HG02885 (cell line): ENCODE data around the gene CSHL1.
"Not testable (repeated sequence)": the region's sequence is repeated elsewhere in the genome, so short reads cannot be mapped to it uniquely, and the experiment has no call there.

ENCODE experiments used
- ATAC-seq: cut with Tn5 transposase; IDR thresholded peaks from one replicate; pipeline ENCODE4 v1.9.1; 2021; ENCODE audit warnings: mild to moderate bottlenecking; ENCODE audit not compliant: unreplicated experiment, poor library complexity

CSHL1 gene

GRCh38 chr17:63941162-63941561 lies 30.1 kb upstream of the CSHL1 start:
- no peak for ATAC-seq

- ATAC-seq = no peak
These were observed 29.5 kb upstream of the CSHL1 start for GRCh38 chr17:63940584-63940983.

GRCh38 chr17:63939884-63940283 lies 28.8 kb upstream of the CSHL1 start:
- ATAC-seq = no peak

GRCh38 chr17:63939401-63939800 lies 28.3 kb upstream of the CSHL1 start:
- ATAC-seq = no peak

GRCh38 chr17:63937920-63938319 lies 26.9 kb upstream of the CSHL1 start:
- no peak for ATAC-seq

- ATAC-seq = no peak
These were observed 26.3 kb upstream of the CSHL1 start for GRCh38 chr17:63937319-63937718.

- no peak for ATAC-seq
These were observed 23.4 kb upstream of the CSHL1 start for GRCh38 chr17:63934183-63935112.

DNA sequence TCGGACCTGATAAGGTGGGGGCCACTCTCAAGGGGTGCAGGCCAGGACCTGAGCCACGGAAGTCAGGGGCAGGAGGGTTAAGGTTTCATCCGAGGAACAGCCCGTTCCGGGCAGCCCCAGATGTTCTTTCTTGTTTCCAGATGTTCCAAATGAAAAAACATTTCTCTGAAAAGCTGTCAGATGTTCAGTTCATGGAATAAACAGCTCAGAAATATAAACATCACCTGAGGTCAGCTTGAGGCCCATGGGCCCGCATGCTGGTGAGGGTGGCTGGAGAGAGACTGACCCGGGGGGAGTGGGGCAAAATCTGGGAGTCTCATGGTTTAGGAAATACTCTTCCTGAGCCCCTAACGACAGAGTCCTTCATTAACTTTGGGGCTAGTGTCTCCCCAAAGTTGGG lies 22.5 kb upstream of the CSHL1 start:
- ATAC-seq = no peak

- ATAC-seq = no peak
These were observed 21.7 kb upstream of the CSHL1 start for GRCh38 chr17:63932721-63933120.

- ATAC-seq = peak; percentile 78
These were observed 21.0 kb upstream of the CSHL1 start, which contains the start of gene CD79B for GRCh38 chr17:63931981-63932561. Gene CD79B (minus strand): TSS chr17:63932331. CDS start chr17:63932261, 70 bp downstream.

DNA sequence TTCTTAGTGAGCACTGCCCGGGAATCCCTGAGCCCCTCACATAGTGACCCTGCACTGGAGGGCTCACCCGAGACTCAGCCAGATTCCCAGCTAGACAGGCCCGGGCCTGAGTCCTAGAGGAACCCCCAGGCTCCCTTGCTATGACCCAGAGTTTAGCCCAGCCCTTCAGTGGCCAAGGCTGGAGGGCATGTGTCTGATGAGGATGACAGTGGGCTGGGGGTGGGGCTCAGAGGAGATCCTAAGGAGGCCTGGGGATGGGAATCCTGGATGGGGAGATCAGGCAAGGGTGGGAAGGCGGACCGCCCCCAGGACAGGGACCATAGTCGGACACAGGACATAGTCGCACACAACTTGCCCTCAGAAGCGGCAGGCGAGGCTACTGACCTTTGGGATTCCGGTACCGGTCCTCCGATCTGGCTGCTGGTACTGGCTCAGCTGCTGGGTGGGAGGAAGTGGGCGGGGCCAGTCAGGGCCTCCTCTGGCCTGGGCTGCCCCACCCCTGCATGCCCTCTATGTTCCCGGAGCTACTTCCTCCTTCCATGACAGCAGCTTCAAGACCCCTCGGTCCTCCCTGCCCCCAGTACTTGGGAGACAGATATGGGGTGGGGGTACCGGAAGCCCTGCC lies 20.0 kb upstream of the CSHL1 start:
- peak; percentile 56 for ATAC-seq

- ATAC-seq = no peak
These were observed 19.1 kb upstream of the CSHL1 start for GRCh38 chr17:63929860-63930766.

DNA sequence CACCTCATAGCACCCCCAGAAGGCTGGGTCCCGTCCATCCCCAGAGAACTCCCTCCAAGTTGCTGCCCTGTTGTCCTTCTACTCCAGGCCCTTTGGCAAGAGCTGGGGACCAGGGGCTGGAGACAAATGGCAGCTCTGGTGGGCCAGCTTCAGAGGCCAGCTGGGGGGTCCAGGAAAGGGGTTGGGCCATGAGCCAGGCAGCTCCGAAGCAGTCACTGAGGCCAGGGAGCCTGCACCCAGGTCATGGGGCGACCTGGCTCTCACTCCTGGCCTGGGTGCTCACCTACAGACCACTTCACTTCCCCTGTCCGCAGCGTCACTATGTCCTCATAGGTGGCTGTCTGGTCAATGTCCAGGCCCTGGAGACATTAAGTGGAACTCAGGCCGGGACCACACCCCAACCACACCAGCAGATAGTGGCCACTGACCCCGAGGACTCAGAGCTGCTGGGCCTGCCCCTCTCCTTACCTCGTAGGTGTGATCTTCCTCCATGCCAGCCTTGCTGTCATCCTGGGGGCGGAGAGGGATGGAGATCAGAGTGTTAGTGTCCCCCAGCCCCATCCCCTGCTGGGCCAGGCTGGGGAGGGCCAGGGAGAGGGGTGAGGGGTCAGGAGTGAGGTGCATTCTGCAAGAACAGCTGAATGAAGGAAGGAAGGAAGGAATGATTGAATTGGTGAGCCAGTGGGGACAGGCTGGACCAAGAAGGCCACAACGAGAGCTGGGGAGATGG lies 18.1 kb upstream of the CSHL1 start:
- no peak for ATAC-seq

- no peak for ATAC-seq
These were observed 17.2 kb upstream of the CSHL1 start for GRCh38 chr17:63928172-63928666.

- ATAC-seq = no peak
These were observed 16.6 kb upstream of the CSHL1 start for GRCh38 chr17:63927464-63928171.

DNA sequence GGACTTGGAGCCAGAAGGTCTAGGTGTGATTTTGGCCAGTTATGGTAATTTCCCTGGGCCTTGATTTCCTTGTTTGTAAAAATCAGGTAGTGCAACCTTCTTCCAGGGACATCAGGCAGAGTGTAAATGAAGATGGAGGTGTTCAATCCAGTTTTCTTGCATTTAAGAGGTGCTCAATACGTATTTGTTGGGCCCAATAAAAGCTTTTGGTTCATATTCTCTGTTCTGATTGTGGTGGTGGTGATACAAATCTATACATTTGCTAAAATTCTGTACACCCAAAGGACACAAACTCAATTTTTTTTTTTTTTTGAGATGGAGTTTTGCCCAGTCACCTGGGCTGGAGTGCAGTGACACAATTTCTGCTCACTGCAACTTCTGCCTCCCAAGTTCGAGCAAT lies 15.1 kb upstream of the CSHL1 start:
- no peak for ATAC-seq

DNA sequence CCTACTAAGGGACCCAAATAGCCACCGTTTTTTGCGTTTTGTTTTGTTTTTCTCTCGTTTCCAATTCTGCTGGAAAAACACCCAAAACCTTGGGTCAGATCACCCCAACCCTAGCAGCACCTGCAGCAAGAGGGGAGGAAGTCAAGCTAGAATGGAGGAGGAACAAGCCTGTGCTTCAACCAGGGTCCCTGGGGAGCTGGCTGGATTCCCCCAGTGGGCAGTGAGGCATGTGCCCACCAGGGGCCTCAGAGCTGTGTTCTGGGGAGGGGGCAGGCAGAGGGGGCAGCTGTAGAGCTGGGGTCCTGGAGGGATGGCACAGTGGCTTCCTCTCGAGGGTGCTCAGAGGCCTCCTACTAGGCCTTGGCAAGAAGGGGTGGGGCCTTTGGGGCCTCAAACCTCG lies 14.6 kb upstream of the CSHL1 start:
- no peak for ATAC-seq

GRCh38 chr17:63922402-63922801 lies 11.3 kb upstream of the CSHL1 start:
- not testable (repeated sequence) for ATAC-seq

GRCh38 chr17:63920779-63921178 lies 9.7 kb upstream of the CSHL1 start:
- not testable (repeated sequence) for ATAC-seq
